HG03139 (cell line): ENCODE results near the gene FBP2.
"Not testable (repeated sequence)": the region's sequence is repeated elsewhere in the genome, so short reads cannot be mapped to it uniquely, and the experiment has no call there.

Experiments used
- ATAC-seq: cut with Tn5 transposase; IDR thresholded peaks from one replicate; pipeline ENCODE4 v1.9.1; 2021; ENCODE audit not compliant: unreplicated experiment

The FBP2 gene

GRCh38 chr9:94564279-94564678, 29.3 kb downstream of the FBP2 start:
- ATAC-seq: not testable (repeated sequence)

- no peak for ATAC-seq
These were observed 30.1 kb downstream of the FBP2 start for GRCh38 chr9:94563548-94563947.

GRCh38 chr9:94560237-94560636, 33.4 kb downstream of the FBP2 start:
- ATAC-seq: no peak

- no peak for ATAC-seq
These were observed 36.2 kb downstream of the FBP2 start for GRCh38 chr9:94557376-94557775.

GRCh38 chr9:94554439-94555331, 38.9 kb downstream of the FBP2 start, which contains the start of gene PCAT7:
Gene PCAT7, plus strand, starts transcription at chr9:94555083.
- ATAC-seq: no peak

GRCh38 chr9:94554078-94554438, 39.6 kb downstream of the FBP2 start:
- ATAC-seq: no peak

- no peak for ATAC-seq
These were observed 40.3 kb downstream of the FBP2 start for GRCh38 chr9:94553029-94553938.

- no peak for ATAC-seq
These were observed 47.7 kb downstream of the FBP2 start for GRCh38 chr9:94545940-94546339.

GRCh38 chr9:94544335-94544734, 49.3 kb downstream of the FBP2 start:
- not testable (repeated sequence) for ATAC-seq

GRCh38 chr9:94538908-94539307, 54.7 kb downstream of the FBP2 start:
- ATAC-seq: no peak

- no peak for ATAC-seq
These were observed 58.7 kb downstream of the FBP2 start for GRCh38 chr9:94534901-94535300.

GRCh38 chr9:94533601-94534000, 60.0 kb downstream of the FBP2 start:
- no peak for ATAC-seq

- ATAC-seq: no peak
These were observed 60.5 kb downstream of the FBP2 start for GRCh38 chr9:94533155-94533554.

GRCh38 chr9:94528886-94529285, 64.7 kb downstream of the FBP2 start:
- ATAC-seq: no peak

- ATAC-seq: no peak
These were observed 66.7 kb downstream of the FBP2 start for GRCh38 chr9:94526951-94527350.

- no peak for ATAC-seq
These were observed 67.4 kb downstream of the FBP2 start for GRCh38 chr9:94526271-94526670.

- ATAC-seq: no peak
These were observed 68.1 kb downstream of the FBP2 start for GRCh38 chr9:94525396-94526035.

GRCh38 chr9:94517254-94517653, 76.4 kb downstream of the FBP2 start:
- ATAC-seq: no peak

GRCh38 chr9:94514722-94515121, 78.9 kb downstream of the FBP2 start:
- no peak for ATAC-seq

GRCh38 chr9:94511955-94512265, 81.7 kb downstream of the FBP2 start:
- no peak for ATAC-seq

GRCh38 chr9:94511134-94511954, 82.3 kb downstream of the FBP2 start:
- no peak for ATAC-seq
